Effector memory CD8-positive, alpha-beta T cell (primary cell): ENCODE data around the gene PXYLP1.
"Not testable (repeated sequence)": the region's sequence is repeated elsewhere in the genome, so short reads cannot be mapped to it uniquely, and the experiment has no call there.

Experiments used
- ATAC-seq: fragments of 150-1000 bp; cut with Tn5 transposase; replicated peaks from 2 replicates; pipeline ENCODE4 v1.10.0; 2021; ENCODE audit warnings: mild to moderate bottlenecking, moderate library complexity
- DNase-seq, 3 experiments: peaks; one replicate each; pipeline ENCODE4 v3.0.0; 2021
- H3K27ac Mint-ChIP-seq, 2 donors: one replicate each; pipeline ENCODE4 v1.8.0; 2022; ENCODE audit warnings: mild to moderate bottlenecking in 2 of 2, mixed read lengths in 2 of 2, moderate library complexity in 2 of 2
- H3K27me3 Mint-ChIP-seq, 2 donors: one replicate each; pipeline ENCODE4 v1.8.0; 2022; ENCODE audit warnings: mixed read lengths in 2 of 2
- H3K36me3 Mint-ChIP-seq: one replicate; pipeline ENCODE4 v1.8.0; 2022; ENCODE audit warnings: mild to moderate bottlenecking, moderate library complexity, mixed read lengths; ENCODE audit not compliant: insufficient read depth
- H3K4me1 Mint-ChIP-seq, 2 donors: one replicate each; pipeline ENCODE4 v1.8.0; 2022; ENCODE audit warnings: low read depth in 2 of 2, mixed read lengths in 2 of 2
- H3K4me3 Mint-ChIP-seq, 2 donors: one replicate each; pipeline ENCODE4 v1.8.0; 2022; ENCODE audit warnings: mild to moderate bottlenecking in 2 of 2, mixed read lengths in 2 of 2, moderate library complexity in 2 of 2
- H3K9me3 Mint-ChIP-seq, 2 donors: one replicate each; pipeline ENCODE4 v1.8.0; 2022; ENCODE audit warnings: mixed read lengths in 2 of 2
- total RNA-seq, 9 experiments: gene quantifications; one replicate each; lab custom pipeline; 2026; lab: John Stamatoyannopoulos, UW

Gene PXYLP1
- 8.3 to 21.7 (median 13.9) reads per million in 9 experiments for total RNA-seq

- peak within 1 kb of the TSS; percentile 90 to 96 for H3K4me3 Mint-ChIP-seq
- ATAC-seq: peak; percentile 91
- H3K4me1 Mint-ChIP-seq: peaks cover 35 to 36% of the 10 kb centered on the region in 2 donors
- H3K36me3 Mint-ChIP-seq: peaks cover 3% of the 10 kb centered on the region
- no peaks in the 10 kb centered on the region for H3K9me3 Mint-ChIP-seq
- peak; percentile 89 to 93 (median 92) for DNase-seq
- H3K27ac Mint-ChIP-seq: peak within 1 kb of the TSS; percentile 93 to 96
- no peaks in the 10 kb centered on the region for H3K27me3 Mint-ChIP-seq
These were observed at the start of gene PXYLP1 for GRCh38 chr3:141231101-141231951. Gene PXYLP1, plus strand, starts transcription at chr3:141231825. Its CDS starts 28,351 bp downstream, at chr3:141260176.

GRCh38 chr3:141183606-141184005, 48.0 kb upstream of the PXYLP1 start:
- ATAC-seq (no peak), DNase-seq (no peak)
- H3K4me3 Mint-ChIP-seq: no peak overlapping the region
- no peaks in the 10 kb centered on the region for H3K36me3 Mint-ChIP-seq
- no peaks in the 10 kb centered on the region for H3K9me3 Mint-ChIP-seq
- H3K27me3 Mint-ChIP-seq: peaks cover 0 to 27% of the 10 kb centered on the region in 2 donors
- H3K4me1 Mint-ChIP-seq: no peaks in the 10 kb centered on the region
- H3K27ac Mint-ChIP-seq: no peak overlapping the region

GRCh38 chr3:141184430-141184829, 47.2 kb upstream of the PXYLP1 start:
- H3K27me3 Mint-ChIP-seq: peaks cover 0 to 27% of the 10 kb centered on the region in 2 donors
- H3K36me3 Mint-ChIP-seq: no peaks in the 10 kb centered on the region
- no peak overlapping the region for H3K4me3 Mint-ChIP-seq
- no peak overlapping the region for H3K27ac Mint-ChIP-seq
- H3K4me1 Mint-ChIP-seq: no peaks in the 10 kb centered on the region
- H3K9me3 Mint-ChIP-seq: no peaks in the 10 kb centered on the region
- ATAC-seq (no peak), DNase-seq (no peak)

GRCh38 chr3:141191097-141191749, 40.4 kb upstream of the PXYLP1 start:
- no peak for ATAC-seq
- H3K9me3 Mint-ChIP-seq: no peaks in the 10 kb centered on the region
- H3K36me3 Mint-ChIP-seq: no peaks in the 10 kb centered on the region
- H3K27me3 Mint-ChIP-seq: peaks cover 9 to 46% of the 10 kb centered on the region in 2 donors
- H3K4me3 Mint-ChIP-seq: no peak overlapping the region
- no peak for DNase-seq
- H3K27ac Mint-ChIP-seq: no peak overlapping the region
- H3K4me1 Mint-ChIP-seq: peaks cover 0 to 5% of the 10 kb centered on the region in 2 donors

GRCh38 chr3:141192345-141192744, 39.3 kb upstream of the PXYLP1 start:
- no peak overlapping the region for H3K27ac Mint-ChIP-seq
- no peaks in the 10 kb centered on the region for H3K9me3 Mint-ChIP-seq
- no peak overlapping the region for H3K4me3 Mint-ChIP-seq
- no peaks in the 10 kb centered on the region for H3K36me3 Mint-ChIP-seq
- peaks cover 9 to 58% of the 10 kb centered on the region in 2 donors for H3K27me3 Mint-ChIP-seq
- peak; percentile 97 to 100 (median 98) for DNase-seq
- peak; percentile 100 for ATAC-seq
- peaks cover 0 to 5% of the 10 kb centered on the region in 2 donors for H3K4me1 Mint-ChIP-seq

- Mint-ChIP-seq H3K9me3 (no peaks in the 10 kb centered on the region), H3K36me3 (no peaks in the 10 kb centered on the region), H3K27ac (no peak overlapping the region), H3K4me3 (no peak overlapping the region), H3K4me1 (peaks cover 0 to 5% of the 10 kb centered on the region in 2 donors), H3K27me3 (peaks cover 9 to 51% of the 10 kb centered on the region in 2 donors)
- DNase-seq: no peak
- ATAC-seq: no peak
These were observed 38.4 kb upstream of the PXYLP1 start for GRCh38 chr3:141193066-141193830.

GRCh38 chr3:141201122-141201521, 30.5 kb upstream of the PXYLP1 start:
- no peaks in the 10 kb centered on the region for H3K9me3 Mint-ChIP-seq
- H3K27ac Mint-ChIP-seq: no peak overlapping the region
- H3K36me3 Mint-ChIP-seq: peaks cover 4% of the 10 kb centered on the region
- DNase-seq: no peak
- no peaks in the 10 kb centered on the region for H3K4me1 Mint-ChIP-seq
- H3K4me3 Mint-ChIP-seq: no peak overlapping the region
- ATAC-seq: no peak
- peaks cover 13 to 17% of the 10 kb centered on the region in 2 donors for H3K27me3 Mint-ChIP-seq

GRCh38 chr3:141202682-141203081, 28.9 kb upstream of the PXYLP1 start:
- H3K27ac Mint-ChIP-seq: no peak overlapping the region
- H3K9me3 Mint-ChIP-seq: no peaks in the 10 kb centered on the region

GRCh38 chr3:141203866-141204265, 27.8 kb upstream of the PXYLP1 start:
- H3K27ac Mint-ChIP-seq: no peak overlapping the region
- H3K4me1 Mint-ChIP-seq: no peaks in the 10 kb centered on the region
- peaks cover 4% of the 10 kb centered on the region for H3K36me3 Mint-ChIP-seq
- H3K27me3 Mint-ChIP-seq: peaks cover 0 to 24% of the 10 kb centered on the region in 2 donors
- H3K4me3 Mint-ChIP-seq: no peak overlapping the region
- DNase-seq: no peak
- ATAC-seq: no peak
- no peaks in the 10 kb centered on the region for H3K9me3 Mint-ChIP-seq

More at GRCh38 chr3:141202682-141203081, 28.9 kb upstream of the PXYLP1 start:
- H3K4me1 Mint-ChIP-seq: no peaks in the 10 kb centered on the region
- H3K27me3 Mint-ChIP-seq: peaks cover 0 to 24% of the 10 kb centered on the region in 2 donors
- H3K36me3 Mint-ChIP-seq: peaks cover 4% of the 10 kb centered on the region
- ATAC-seq (no peak), DNase-seq (no peak)
- no peak overlapping the region for H3K4me3 Mint-ChIP-seq

GRCh38 chr3:141204343-141204742, 27.3 kb upstream of the PXYLP1 start:
- ATAC-seq: no peak
- no peak overlapping the region for H3K4me3 Mint-ChIP-seq
- H3K9me3 Mint-ChIP-seq: no peaks in the 10 kb centered on the region
- H3K27ac Mint-ChIP-seq: no peak overlapping the region
- no peak for DNase-seq
- H3K36me3 Mint-ChIP-seq: peaks cover 4% of the 10 kb centered on the region
- peaks cover 0 to 24% of the 10 kb centered on the region in 2 donors for H3K27me3 Mint-ChIP-seq
- no peaks in the 10 kb centered on the region for H3K4me1 Mint-ChIP-seq

GRCh38 chr3:141211306-141211705, 20.3 kb upstream of the PXYLP1 start:
- not testable (repeated sequence) for H3K36me3 Mint-ChIP-seq, ATAC-seq, DNase-seq, H3K4me3 Mint-ChIP-seq, H3K27ac Mint-ChIP-seq, H3K9me3 Mint-ChIP-seq, H3K4me1 Mint-ChIP-seq
- peaks cover 9 to 14% of the 10 kb centered on the region in 2 donors for H3K27me3 Mint-ChIP-seq

- no peaks in the 10 kb centered on the region for H3K9me3 Mint-ChIP-seq
- ATAC-seq (no peak), DNase-seq (no peak)
- peaks cover 8 to 13% of the 10 kb centered on the region in 2 donors for H3K27me3 Mint-ChIP-seq
- no peaks in the 10 kb centered on the region for H3K4me1 Mint-ChIP-seq
- H3K4me3 Mint-ChIP-seq: no peak overlapping the region
- H3K36me3 Mint-ChIP-seq: no peaks in the 10 kb centered on the region
- no peak overlapping the region for H3K27ac Mint-ChIP-seq
These were observed 19.5 kb upstream of the PXYLP1 start for GRCh38 chr3:141212101-141212500.

GRCh38 chr3:141212555-141212954, 19.1 kb upstream of the PXYLP1 start:
- Mint-ChIP-seq H3K4me1 (no peaks in the 10 kb centered on the region), H3K9me3 (no peaks in the 10 kb centered on the region), H3K36me3 (no peaks in the 10 kb centered on the region), H3K27ac (no peak overlapping the region), H3K4me3 (no peak overlapping the region), H3K27me3 (peaks cover 8 to 18% of the 10 kb centered on the region in 2 donors)
- DNase-seq (no peak), ATAC-seq (no peak)
